Measurements from ENCODE around the gene MGST3. TPM values are rescaled to one million over a fixed set of nuclear protein-coding genes. Genes with fewer than 3 reads are reported as not detected.

The MGST3 gene
- total and polyA plus RNA-seq, 4 donors, result 141 to 351 (median 176) TPM

DNA sequence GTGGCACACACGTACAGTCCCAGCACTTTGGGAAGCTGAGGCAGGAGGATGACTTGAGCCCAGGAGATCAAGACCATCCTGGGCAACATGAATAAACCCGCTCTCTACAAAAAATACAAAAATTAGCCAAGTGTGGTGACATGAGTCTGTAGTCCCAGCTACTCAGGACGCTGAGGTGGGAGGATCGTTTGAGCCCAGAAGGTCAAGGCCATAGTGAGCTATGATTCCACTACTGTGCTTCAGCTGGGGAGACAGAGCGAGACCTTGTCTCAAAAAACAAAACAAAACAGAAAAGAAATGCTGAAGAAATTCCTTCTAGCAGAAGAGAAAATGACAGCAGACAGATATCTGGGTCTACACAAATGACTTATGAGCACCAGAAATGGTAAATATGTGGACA lies 57.0 kb downstream of the MGST3 start:
- ATAC-seq (ENCODE audit: insufficient read depth, low FRiP score), result no peak
- peaks cover 0 to 14% (median 0%) of the 10 kb centered on the region in 5 donors for H3K4me1 ChIP-seq (ENCODE audit: control insufficient read depth in 5 of 5, insufficient read depth in 5 of 5, low read length in 5 of 5)
- H3K36me3 ChIP-seq (ENCODE audit: control insufficient read depth in 4 of 4, insufficient read depth in 4 of 4, low read length in 4 of 4), result peaks cover 2 to 24% (median 7%) of the 10 kb centered on the region in 4 donors
- no peak overlapping the region for H3K4me3 ChIP-seq
- WGBS, 2 donors, result 97 to 98% methylated on average over 5 of the region's 5 CpGs
- H3K9me3 ChIP-seq (ENCODE audit: control insufficient read depth in 4 of 4, insufficient read depth in 3 of 4, low read length in 3 of 4), result no peaks in the 10 kb centered on the region
- no peak for TF ChIP-seq CTCF (IDR thresholded peaks at IDR 0.05; ENCODE audit: control extremely low read depth, extremely low read depth)
- no peaks in the 10 kb centered on the region for H3K27me3 ChIP-seq (ENCODE audit: control insufficient read depth in 3 of 3, insufficient read depth in 3 of 3, low read length in 2 of 3)
- no peak overlapping the region for H3K27ac ChIP-seq (ENCODE audit: low read depth in 1 of 2, low read length in 1 of 2)
- no peak overlapping the region for H3K9ac ChIP-seq (ENCODE audit: insufficient read depth in 1 of 2, low read length in 2 of 2)
- no peak for DNase-seq

DNA sequence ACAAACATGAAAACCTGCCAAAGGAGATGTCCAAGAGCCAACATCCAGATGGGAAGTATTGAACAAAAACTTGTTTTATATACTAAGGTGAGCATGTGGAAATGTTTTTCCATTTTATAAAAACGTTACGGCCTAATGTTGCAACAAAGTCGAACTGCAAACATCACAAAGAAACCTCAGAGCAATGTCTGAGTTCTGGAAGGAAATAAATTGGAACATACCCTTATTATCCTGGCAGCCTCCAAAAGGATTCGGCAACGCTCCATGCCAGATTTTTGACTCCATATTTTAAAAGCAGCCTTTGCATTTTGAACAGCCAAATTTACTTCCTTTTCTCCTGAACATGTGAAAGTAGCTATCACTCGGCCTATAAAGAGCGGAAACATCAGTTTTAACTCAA lies 64.0 kb downstream of the MGST3 start:
- WGBS, 2 donors, result 55 to 65% methylated on average over 7 of the region's 7 CpGs
- DNase-seq, result peak in 2 of 3 donors; percentile 36 to 55
- TF ChIP-seq CTCF (IDR thresholded peaks at IDR 0.05; ENCODE audit: control extremely low read depth, extremely low read depth), result no peak

DNA sequence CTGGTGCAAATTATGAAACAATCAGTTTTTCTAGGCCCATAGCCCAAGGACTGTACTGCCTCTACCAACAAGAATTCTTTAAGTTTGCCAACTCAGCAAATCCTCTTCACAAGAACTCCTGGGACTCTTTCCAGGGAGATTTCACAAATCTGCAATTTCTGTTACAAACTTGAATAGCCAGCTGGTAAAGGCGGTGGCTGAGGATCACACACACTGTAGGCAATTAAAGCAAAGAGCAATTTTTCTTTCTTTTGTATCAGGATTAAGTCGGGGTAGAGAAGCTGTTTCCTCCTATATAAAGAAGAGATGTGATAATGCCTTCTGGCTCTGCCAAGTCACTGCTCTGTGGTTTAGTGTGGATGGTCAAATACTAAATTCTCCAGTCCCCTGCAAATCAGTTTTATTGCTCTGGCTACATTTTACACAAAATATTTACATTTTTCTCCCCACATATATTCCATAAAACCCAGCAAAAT lies 65.6 kb downstream of the MGST3 start:
- peaks cover 0 to 4% (median 0%) of the 10 kb centered on the region in 4 donors for H3K36me3 ChIP-seq (ENCODE audit: control insufficient read depth in 4 of 4, insufficient read depth in 4 of 4, low read length in 4 of 4)
- ATAC-seq (ENCODE audit: insufficient read depth, low FRiP score) (peak; percentile 12), DNase-seq (peak; percentile 78 to 99 (median 98))
- no peak overlapping the region for H3K27ac ChIP-seq (ENCODE audit: low read depth in 1 of 2, low read length in 1 of 2)
- H3K27me3 ChIP-seq (ENCODE audit: control insufficient read depth in 3 of 3, insufficient read depth in 3 of 3, low read length in 2 of 3), result no peaks in the 10 kb centered on the region
- WGBS, 2 donors, result 8 to 14% methylated on average over 2 of the region's 2 CpGs
- H3K9me3 ChIP-seq (ENCODE audit: control insufficient read depth in 4 of 4, insufficient read depth in 3 of 4, low read length in 3 of 4), result no peaks in the 10 kb centered on the region
- no peak overlapping the region for H3K4me3 ChIP-seq
- peaks cover 0 to 29% (median 5%) of the 10 kb centered on the region in 5 donors for H3K4me1 ChIP-seq (ENCODE audit: control insufficient read depth in 5 of 5, insufficient read depth in 5 of 5, low read length in 5 of 5)
- peak overlapping the region in 1 of 2 donors; percentile 43 for H3K9ac ChIP-seq (ENCODE audit: insufficient read depth in 1 of 2, low read length in 2 of 2)
- no peak for TF ChIP-seq CTCF (IDR thresholded peaks at IDR 0.05; ENCODE audit: control extremely low read depth, extremely low read depth)

More for the DNA sequence above, 64.0 kb downstream of the MGST3 start:
- Histone ChIP-seq H3K36me3 (ENCODE audit: control insufficient read depth in 4 of 4, insufficient read depth in 4 of 4, low read length in 4 of 4) (peaks cover 0 to 8% (median 1%) of the 10 kb centered on the region in 4 donors), H3K4me1 (ENCODE audit: control insufficient read depth in 5 of 5, insufficient read depth in 5 of 5, low read length in 5 of 5) (peaks cover 0 to 29% (median 5%) of the 10 kb centered on the region in 5 donors), H3K4me3 (no peak overlapping the region), H3K27me3 (ENCODE audit: control insufficient read depth in 3 of 3, insufficient read depth in 3 of 3, low read length in 2 of 3) (no peaks in the 10 kb centered on the region), H3K27ac (ENCODE audit: low read depth in 1 of 2, low read length in 1 of 2) (no peak overlapping the region), H3K9ac (ENCODE audit: insufficient read depth in 1 of 2, low read length in 2 of 2) (no peak overlapping the region), H3K9me3 (ENCODE audit: control insufficient read depth in 4 of 4, insufficient read depth in 3 of 4, low read length in 3 of 4) (no peaks in the 10 kb centered on the region)
- ATAC-seq (ENCODE audit: insufficient read depth, low FRiP score), result no peak

- H3K27me3 ChIP-seq (ENCODE audit: control insufficient read depth in 3 of 3, insufficient read depth in 3 of 3, low read length in 2 of 3), result no peaks in the 10 kb centered on the region
- H3K9me3 ChIP-seq (ENCODE audit: control insufficient read depth in 4 of 4, insufficient read depth in 3 of 4, low read length in 3 of 4), result no peaks in the 10 kb centered on the region
- H3K36me3 ChIP-seq (ENCODE audit: control insufficient read depth in 4 of 4, insufficient read depth in 4 of 4, low read length in 4 of 4), result peaks cover 0 to 4% (median 0%) of the 10 kb centered on the region in 4 donors
- peak overlapping the region; percentile 96 to 99 for H3K27ac ChIP-seq (ENCODE audit: low read depth in 1 of 2, low read length in 1 of 2)
- DNase-seq (peak in 1 of 3 donors; percentile 38), ATAC-seq (ENCODE audit: insufficient read depth, low FRiP score) (no peak)
- 36 to 51% methylated on average over 8 of the region's 8 CpGs for WGBS, 2 donors
- TF ChIP-seq CTCF (IDR thresholded peaks at IDR 0.05; ENCODE audit: control extremely low read depth, extremely low read depth), result no peak
- H3K4me1 ChIP-seq (ENCODE audit: control insufficient read depth in 5 of 5, insufficient read depth in 5 of 5, low read length in 5 of 5), result peaks cover 0 to 29% (median 5%) of the 10 kb centered on the region in 5 donors
- peak overlapping the region in 1 of 2 donors; percentile 43 for H3K9ac ChIP-seq (ENCODE audit: insufficient read depth in 1 of 2, low read length in 2 of 2)
- H3K4me3 ChIP-seq, result peak overlapping the region; percentile 92
These were observed 66.5 kb downstream of the MGST3 start for GRCh38 chr1:165697491-165697880.
